RWPE1 (cell line): ENCODE measurements around the gene CLOCK.

ENCODE experiments used
- CTCF ChIA-PET: fragments of 350-600 bp; sonication (Branson Sonifier 250); formaldehyde crosslinking; extraction: SDS; loops from one replicate; lab custom pipeline; 2021; lab: Yijun Ruan, JAX
- POLR2A ChIA-PET: fragments of 400-600 bp; formaldehyde crosslinking; extraction: SDS; loops from one replicate; lab custom pipeline; 2020; ENCODE audit warnings: antibody characterized with exemption; ENCODE audit not compliant: low non-redundant PET; lab: Yijun Ruan, JAX
- DNase-seq: peaks from one replicate; pipeline ENCODE4 v3.0.0; 2012; ENCODE audit warnings: low spot score
- H3K27ac ChIP-seq: fragments of 450-650 bp; 2 replicates; pipeline ENCODE4 v1.5.1; 2017
- TF ChIP-seq, protein P1 (sequence below): fragments of 450-650 bp; conservative IDR thresholded peaks from 2 replicates; pipeline ENCODE4 v1.5.1; 2017; ENCODE audit warnings: low read depth, mild to moderate bottlenecking

Gene CLOCK

DNA sequence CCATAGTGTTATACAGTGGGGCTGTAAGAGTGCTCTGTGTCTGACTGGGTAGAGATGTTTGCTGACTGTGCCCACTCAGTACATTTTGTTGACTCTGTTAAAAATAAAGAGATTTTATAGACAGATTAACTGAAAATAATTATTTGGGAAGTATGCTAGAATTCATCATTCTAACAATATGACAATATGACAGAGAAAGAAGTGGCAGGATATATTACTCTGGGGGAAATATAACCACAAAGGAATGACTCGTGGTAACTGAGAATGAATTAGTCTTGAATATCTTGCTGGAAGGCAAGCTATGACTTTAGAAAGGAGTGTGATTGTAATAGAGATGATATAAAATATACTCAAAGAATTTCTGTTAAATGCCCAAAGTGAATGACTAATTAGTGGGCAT, 104.2 kb downstream of the CLOCK start:
- H3K27ac ChIP-seq: no peak overlapping the region
- ChIA-PET POLR2A (no interaction called here), CTCF (no interaction called here)
- TF ChIP-seq, protein P1, sequence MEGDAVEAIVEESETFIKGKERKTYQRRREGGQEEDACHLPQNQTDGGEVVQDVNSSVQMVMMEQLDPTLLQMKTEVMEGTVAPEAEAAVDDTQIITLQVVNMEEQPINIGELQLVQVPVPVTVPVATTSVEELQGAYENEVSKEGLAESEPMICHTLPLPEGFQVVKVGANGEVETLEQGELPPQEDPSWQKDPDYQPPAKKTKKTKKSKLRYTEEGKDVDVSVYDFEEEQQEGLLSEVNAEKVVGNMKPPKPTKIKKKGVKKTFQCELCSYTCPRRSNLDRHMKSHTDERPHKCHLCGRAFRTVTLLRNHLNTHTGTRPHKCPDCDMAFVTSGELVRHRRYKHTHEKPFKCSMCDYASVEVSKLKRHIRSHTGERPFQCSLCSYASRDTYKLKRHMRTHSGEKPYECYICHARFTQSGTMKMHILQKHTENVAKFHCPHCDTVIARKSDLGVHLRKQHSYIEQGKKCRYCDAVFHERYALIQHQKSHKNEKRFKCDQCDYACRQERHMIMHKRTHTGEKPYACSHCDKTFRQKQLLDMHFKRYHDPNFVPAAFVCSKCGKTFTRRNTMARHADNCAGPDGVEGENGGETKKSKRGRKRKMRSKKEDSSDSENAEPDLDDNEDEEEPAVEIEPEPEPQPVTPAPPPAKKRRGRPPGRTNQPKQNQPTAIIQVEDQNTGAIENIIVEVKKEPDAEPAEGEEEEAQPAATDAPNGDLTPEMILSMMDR: no peak
- DNase-seq: no peak

DNA sequence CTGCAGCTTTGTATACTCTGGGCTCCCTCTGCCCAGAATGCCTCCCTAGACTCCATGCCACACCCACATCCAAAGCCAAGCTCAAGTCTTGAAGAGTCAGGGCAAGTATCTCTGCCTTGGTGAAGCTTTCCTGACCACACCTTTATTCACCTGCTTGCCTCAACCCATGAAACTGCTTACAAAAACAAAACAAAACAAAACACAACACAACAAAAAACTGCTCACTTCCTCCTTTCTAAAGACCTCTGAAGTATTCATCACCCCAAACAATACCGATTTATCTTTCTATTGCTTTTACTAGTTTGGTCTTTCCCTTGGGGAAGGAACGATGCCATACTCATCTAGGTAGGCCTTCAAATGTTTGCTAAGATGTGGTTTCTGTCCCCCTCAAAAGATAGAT, 105.9 kb downstream of the CLOCK start:
- ChIA-PET CTCF (no interaction called here), POLR2A (no interaction called here)
- no peak for DNase-seq
- TF ChIP-seq, protein P1: no peak
- no peak overlapping the region for H3K27ac ChIP-seq

- TF ChIP-seq, protein P1: no peak
- ChIA-PET POLR2A (no interaction called here), CTCF (interaction anchor here (0.6 to 0.7 kb wide), 2 partner anchors 64 to 670 kb away, joined by 3 read pairs; no protein-coding TSS in a partner anchor)
- DNase-seq: no peak
- H3K27ac ChIP-seq: no peak overlapping the region
These were observed 107.7 kb downstream of the CLOCK start for GRCh38 chr4:55439023-55439422.

DNA sequence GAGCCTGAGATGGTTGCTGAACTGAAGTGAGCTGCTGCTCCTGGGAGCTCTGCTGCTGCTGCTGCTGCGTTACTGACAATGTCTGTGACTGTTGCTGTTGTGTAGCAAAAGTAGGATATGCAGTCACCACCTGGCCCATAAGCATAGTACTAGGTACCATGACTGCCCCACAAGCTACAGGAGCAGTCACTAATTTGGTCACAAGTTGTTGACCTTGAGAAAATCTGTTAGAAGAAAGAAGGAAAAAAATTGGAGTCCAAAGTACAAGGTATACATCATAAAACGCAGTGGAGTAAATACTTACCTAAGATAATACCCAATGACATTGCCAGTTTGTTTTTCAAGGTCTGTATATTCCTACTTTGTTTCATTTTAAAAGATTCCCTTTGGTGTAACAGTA, 108.4 kb downstream of the CLOCK start:
- no peak overlapping the region for H3K27ac ChIP-seq
- CTCF ChIA-PET: interaction anchor here (0.6 to 0.8 kb wide), 3 partner anchors 64 to 421 kb away, joined by 3 to 6 read pairs (median 5); partner anchors contain the start of gene CLOCK
- no peak for DNase-seq
- TF ChIP-seq, protein P1: no peak
- POLR2A ChIA-PET: no interaction called here

DNA sequence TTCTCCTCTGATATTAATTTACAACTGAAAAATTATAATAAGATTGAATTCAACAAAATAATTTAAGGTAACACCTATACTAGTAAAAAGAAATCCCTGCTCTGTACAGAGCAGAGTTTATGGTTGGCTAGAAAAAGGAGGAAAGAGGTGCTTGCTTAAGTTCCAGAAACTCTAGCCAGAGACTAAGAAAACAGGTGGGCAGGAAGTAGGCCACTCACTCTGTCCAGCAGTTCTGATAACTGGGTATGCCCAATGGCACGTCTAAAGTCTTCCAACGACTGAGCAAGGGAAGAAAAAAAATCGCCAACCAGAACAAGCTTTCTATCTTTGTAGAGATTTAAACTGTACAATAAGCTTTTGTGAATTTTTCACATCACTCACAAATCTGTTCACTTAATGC, 108.9 kb downstream of the CLOCK start:
- no peak for DNase-seq
- ChIA-PET POLR2A (no interaction called here), CTCF (interaction anchor here (0.6 to 0.8 kb wide), 3 partner anchors 109 to 421 kb away, joined by 4 to 6 read pairs (median 5); partner anchors contain the start of gene CLOCK)
- no peak overlapping the region for H3K27ac ChIP-seq
- TF ChIP-seq, protein P1: no peak

GRCh38 chr4:55437356-55437796, 109.3 kb downstream of the CLOCK start:
- peak; percentile 29 for DNase-seq
- TF ChIP-seq, protein P1: no peak
- POLR2A ChIA-PET: no interaction called here
- CTCF ChIA-PET: interaction anchor here (0.5 to 0.6 kb wide), 2 partner anchors 107 to 153 kb away, joined by 3 to 4 read pairs; no protein-coding TSS in a partner anchor
- no peak overlapping the region for H3K27ac ChIP-seq
